ENCODE measurements around the gene BMPER. TPM values are rescaled to one million over a fixed set of nuclear protein-coding genes. Genes with fewer than 3 reads are reported as not detected.

Gene BMPER
- total and polyA plus RNA-seq, 2 of the 8 experiments (the other 6 are each of a cell fraction or from before 2014, with no cell fraction given), result 0.33 to 0.69 TPM

DNA sequence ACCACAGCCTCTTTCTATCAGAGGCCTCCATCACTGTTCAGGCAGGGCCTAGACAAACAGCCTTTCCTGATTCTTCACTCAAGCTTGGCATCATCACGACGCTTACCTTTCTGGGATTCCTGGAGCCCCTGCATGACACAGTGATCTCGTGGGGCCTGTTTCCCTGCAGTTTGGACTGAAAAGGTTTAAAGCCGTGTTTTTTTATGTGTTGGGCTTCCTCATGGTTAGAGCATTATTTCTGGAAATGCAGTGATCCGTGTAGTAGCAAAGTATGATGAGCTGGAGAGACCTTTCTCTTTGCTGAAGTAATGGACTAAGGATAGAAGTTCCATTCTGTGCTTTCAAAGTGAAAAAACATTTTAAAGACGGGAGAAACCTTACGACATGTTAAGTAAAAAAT, 169.1 kb downstream of the BMPER start:
- Histone ChIP-seq H3K23me2 (ENCODE audit: low read depth, low read length) (no peaks in the 10 kb centered on the region), H3K27me3 (replicated peaks in 1 of 4; ENCODE audit: control insufficient read depth in 3 of 4, extremely low read depth in 1 of 4, insufficient read depth in 3 of 4, low read length in 3 of 4) (no peaks in the 10 kb centered on the region), H2BK12ac (ENCODE audit: low read depth, low read length) (no peak overlapping the region), H4K20me1 (replicated peaks in 1 of 2; ENCODE audit: control insufficient read depth in 1 of 2, insufficient read depth in 2 of 2, low read length in 2 of 2) (no peaks in the 10 kb centered on the region), H2AFZ (ENCODE audit: low read length) (no peak overlapping the region), H4K91ac (replicated peaks; ENCODE audit: insufficient read length, low read length) (no peak overlapping the region), H3K18ac (ENCODE audit: extremely low read depth, low read length) (no peak overlapping the region), H2BK15ac (ENCODE audit: low read length) (no peak overlapping the region), H3K23ac (ENCODE audit: insufficient read length) (no peak overlapping the region), H4K8ac (ENCODE audit: extremely low read depth, insufficient read depth, low read length) (no peak overlapping the region), H3K79me1 (ENCODE audit: low read depth, low read length) (no peaks in the 10 kb centered on the region), H3K14ac (ENCODE audit: insufficient read length) (no peak overlapping the region), H3K4me2 (ENCODE audit: insufficient read depth in 1 of 2, low read depth in 2 of 2, low read length in 2 of 2) (no peak overlapping the region), H3K27ac (ENCODE audit: low read depth, low read length) (no peak overlapping the region), H3K36me3 (ENCODE audit: control insufficient read depth in 2 of 4, insufficient read depth in 4 of 4, low read length in 3 of 4) (no peaks in the 10 kb centered on the region), H2BK120ac (replicated peaks; ENCODE audit: low read depth, low read length) (no peak overlapping the region), H2BK5ac (ENCODE audit: low read depth, low read length) (no peak overlapping the region), H3K4me1 (replicated peaks in 1 of 4; ENCODE audit: control insufficient read depth in 3 of 4, insufficient read depth in 4 of 4, low read length in 3 of 4) (no peaks in the 10 kb centered on the region; a peak in 3 of 7 replicates), H3K56ac (replicated peaks; ENCODE audit: insufficient read length, low read depth, low read length) (no peak overlapping the region), H3K4ac (replicated peaks; ENCODE audit: insufficient read length, low read depth, low read length) (no peak overlapping the region), H4K5ac (ENCODE audit: insufficient read length, low read depth, low read length) (no peak overlapping the region), H3K79me2 (ENCODE audit: control insufficient read depth in 1 of 2, insufficient read depth in 2 of 2, low read length in 2 of 2) (no peaks in the 10 kb centered on the region), H3K9me3 (ENCODE audit: insufficient read depth in 2 of 2, low read depth in 1 of 2, low read length in 1 of 2) (no peaks in the 10 kb centered on the region), H3K4me3 (ENCODE audit: extremely low read depth in 1 of 4, insufficient read depth in 2 of 4, low read depth in 3 of 4, low read length in 4 of 4) (no peak overlapping the region), H2AK5ac (ENCODE audit: low read depth, low read length) (no peak overlapping the region), H3K9ac (replicated peaks in 1 of 4; ENCODE audit: extremely low read depth in 1 of 4, low read depth in 3 of 4, low read length in 3 of 4) (no peak overlapping the region), H2BK20ac (ENCODE audit: low read length) (no peak overlapping the region)
- DNase-seq (ENCODE audit: low read depth in 1 of 2, low spot score in 2 of 2) (no peak), FAIRE-seq (no peak)
- ChIA-PET CTCF (ENCODE audit: partially characterized antibody) (interaction anchor here (1.6 to 2.5 kb wide), 3 partner anchors 13 to 92 kb away, joined by 6 to 11 read pairs (median 9); no protein-coding TSS in a partner anchor), POLR2A (ENCODE audit: partially characterized antibody) (no interaction called here)
- WGBS, 2 experiments (ENCODE audit: extremely low coverage in 1 of 2, insufficient coverage in 1 of 2, insufficient read length in 1 of 2, insufficient replicate concordance in 2 of 2, low coverage in 1 of 2, low lambda C conversion rate in 2 of 2, missing lambda C conversion rate in 1 of 2), result 89% methylated on average over 7 of the region's 7 CpGs; no CpG with 5 or more reads in 1 of the 2 experiments
- no peak for TF ChIP-seq CEBPB (IDR thresholded peaks at IDR 0.05; ENCODE audit: low read depth, low read length)
- TF ChIP-seq, protein P1, sequence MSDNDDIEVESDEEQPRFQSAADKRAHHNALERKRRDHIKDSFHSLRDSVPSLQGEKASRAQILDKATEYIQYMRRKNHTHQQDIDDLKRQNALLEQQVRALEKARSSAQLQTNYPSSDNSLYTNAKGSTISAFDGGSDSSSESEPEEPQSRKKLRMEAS (IDR thresholded peaks at IDR 0.05), result no peak

Data from H1 (cell line).